GM18502 (cell line): ENCODE data around the gene CSNK1G1.
"Not testable (repeated sequence)": the region's sequence is repeated elsewhere in the genome, so short reads cannot be mapped to it uniquely, and the experiment has no call there.

Source experiments
- ATAC-seq: cut with Tn5 transposase; IDR thresholded peaks from one replicate; pipeline ENCODE4 v1.9.1; 2021; ENCODE audit warnings: mild to moderate bottlenecking; ENCODE audit not compliant: unreplicated experiment, poor library complexity

The CSNK1G1 gene

GRCh38 chr15:64354688-64355344 lies 1.2 kb downstream of the CSNK1G1 start:
- no peak for ATAC-seq

- no peak for ATAC-seq
Measured at GRCh38 chr15:64351265-64351664, 4.7 kb downstream of the CSNK1G1 start.

- ATAC-seq = no peak
Measured at GRCh38 chr15:64349375-64349774, 6.6 kb downstream of the CSNK1G1 start.

- ATAC-seq = no peak
Measured at GRCh38 chr15:64348455-64348854, 7.5 kb downstream of the CSNK1G1 start.

- ATAC-seq = not testable (repeated sequence)
Measured at GRCh38 chr15:64346242-64346641, 9.7 kb downstream of the CSNK1G1 start.

- no peak for ATAC-seq
Measured at GRCh38 chr15:64344651-64345294, 11.2 kb downstream of the CSNK1G1 start.

- no peak for ATAC-seq
Measured at GRCh38 chr15:64343841-64344240, 12.1 kb downstream of the CSNK1G1 start.

GRCh38 chr15:64343222-64343621 lies 12.8 kb downstream of the CSNK1G1 start:
- no peak for ATAC-seq

- ATAC-seq = no peak
Measured at GRCh38 chr15:64341961-64342360, 14.0 kb downstream of the CSNK1G1 start.

GRCh38 chr15:64340355-64340754 lies 15.6 kb downstream of the CSNK1G1 start:
- no peak for ATAC-seq

- no peak for ATAC-seq
Measured at GRCh38 chr15:64337761-64338160, 18.2 kb downstream of the CSNK1G1 start.

GRCh38 chr15:64333986-64334929 lies 21.7 kb downstream of the CSNK1G1 start:
- ATAC-seq = no peak

GRCh38 chr15:64333516-64333915 lies 22.5 kb downstream of the CSNK1G1 start:
- no peak for ATAC-seq

GRCh38 chr15:64331668-64332067 lies 24.3 kb downstream of the CSNK1G1 start:
- not testable (repeated sequence) for ATAC-seq

GRCh38 chr15:64326975-64327374 lies 29.0 kb downstream of the CSNK1G1 start:
- ATAC-seq = not testable (repeated sequence)

GRCh38 chr15:64326458-64326857 lies 29.5 kb downstream of the CSNK1G1 start:
- ATAC-seq = not testable (repeated sequence)

- no peak for ATAC-seq
Measured at GRCh38 chr15:64324165-64324877, 31.7 kb downstream of the CSNK1G1 start.

- no peak for ATAC-seq
Measured at GRCh38 chr15:64315216-64315615, 40.8 kb downstream of the CSNK1G1 start.

GRCh38 chr15:64314456-64314855 lies 41.5 kb downstream of the CSNK1G1 start:
- no peak for ATAC-seq

- ATAC-seq = no peak
Measured at GRCh38 chr15:64311566-64311965, 44.4 kb downstream of the CSNK1G1 start.
